ENCODE results near the gene DENND4A. TPM values are rescaled to one million over a fixed set of nuclear protein-coding genes. Genes with fewer than 3 reads are reported as not detected.

Gene DENND4A
- total RNA-seq, 1 experiment from 2014 or later = 13.2 TPM

GRCh38 chr15:65801229-65801805 lies 9.2 kb upstream of the DENND4A start:
- DNase-seq (ENCODE audit: low spot score) = no peak
- H3K36me3 ChIP-seq (ENCODE audit: insufficient read depth, low read length, poor library complexity, severe bottlenecking) = no peaks in the 10 kb centered on the region
- peaks cover 7% of the 10 kb centered on the region for H3K4me1 ChIP-seq (ENCODE audit: insufficient read depth, low read length, poor library complexity, severe bottlenecking)
- ChIA-PET CTCF (interaction anchor here (0.5 kb wide), 1 partner anchor 315 kb away, joined by 7 read pairs; no protein-coding TSS in a partner anchor), POLR2A (ENCODE audit: low non-redundant PET) (no interaction called here)
- no peak for TF ChIP-seq CTCF (conservative IDR thresholded peaks at IDR 0.05; ENCODE audit: low read depth, low read length)
- no peak for TF ChIP-seq EZH2 (IDR thresholded peaks at IDR 0.05; ENCODE audit: borderline replicate concordance, low read depth, low read length, poor library complexity, severe bottlenecking)
- no peaks in the 10 kb centered on the region for H3K9me3 ChIP-seq (ENCODE audit: low read depth, low read length, poor library complexity, severe bottlenecking)
- no peaks in the 10 kb centered on the region for H3K27me3 ChIP-seq (replicated peaks; ENCODE audit: insufficient read depth, low read depth, low read length, poor library complexity)
- BruUV-seq (replicated peaks) = no TSS peak
- H3K27ac ChIP-seq (ENCODE audit: low read depth, low read length, poor library complexity, severe bottlenecking) = no peak overlapping the region
- intact Hi-C loops (cut with micrococcal nuclease; ENCODE audit: unreplicated experiment) = no loop called here
- no peak overlapping the region for H3K4me3 ChIP-seq (ENCODE audit: low read depth, low read length, poor library complexity, severe bottlenecking)

GRCh38 chr15:65796610-65797078 lies 4.6 kb upstream of the DENND4A start:
- DNase-seq (ENCODE audit: low spot score) = peak; percentile 28
- H3K27ac ChIP-seq (ENCODE audit: low read depth, low read length, poor library complexity, severe bottlenecking) = no peak overlapping the region
- no peak overlapping the region for H3K4me3 ChIP-seq (ENCODE audit: low read depth, low read length, poor library complexity, severe bottlenecking)
- H3K9me3 ChIP-seq (ENCODE audit: low read depth, low read length, poor library complexity, severe bottlenecking) = no peaks in the 10 kb centered on the region
- intact Hi-C loops (cut with micrococcal nuclease; ENCODE audit: unreplicated experiment) = no loop called here
- no peaks in the 10 kb centered on the region for H3K27me3 ChIP-seq (replicated peaks; ENCODE audit: insufficient read depth, low read depth, low read length, poor library complexity)
- POLR2A ChIA-PET (ENCODE audit: low non-redundant PET) = no interaction called here
- no TSS peak for BruUV-seq (replicated peaks)
- CTCF ChIA-PET = no interaction called here
- TF ChIP-seq CTCF (conservative IDR thresholded peaks at IDR 0.05; ENCODE audit: low read depth, low read length) (no peak), EZH2 (IDR thresholded peaks at IDR 0.05; ENCODE audit: borderline replicate concordance, low read depth, low read length, poor library complexity, severe bottlenecking) (no peak)
- H3K36me3 ChIP-seq (ENCODE audit: insufficient read depth, low read length, poor library complexity, severe bottlenecking) = no peaks in the 10 kb centered on the region
- peaks cover 10% of the 10 kb centered on the region for H3K4me1 ChIP-seq (ENCODE audit: insufficient read depth, low read length, poor library complexity, severe bottlenecking)

GRCh38 chr15:65795663-65796216 lies 3.6 kb upstream of the DENND4A start:
- intact Hi-C loops (cut with micrococcal nuclease; ENCODE audit: unreplicated experiment) = no loop called here
- BruUV-seq (replicated peaks) = no TSS peak
- ChIA-PET CTCF (no interaction called here), POLR2A (ENCODE audit: low non-redundant PET) (no interaction called here)
- no peak overlapping the region for H3K27ac ChIP-seq (ENCODE audit: low read depth, low read length, poor library complexity, severe bottlenecking)
- H3K36me3 ChIP-seq (ENCODE audit: insufficient read depth, low read length, poor library complexity, severe bottlenecking) = no peaks in the 10 kb centered on the region
- H3K9me3 ChIP-seq (ENCODE audit: low read depth, low read length, poor library complexity, severe bottlenecking) = no peaks in the 10 kb centered on the region
- H3K27me3 ChIP-seq (replicated peaks; ENCODE audit: insufficient read depth, low read depth, low read length, poor library complexity) = no peaks in the 10 kb centered on the region
- peaks cover 10% of the 10 kb centered on the region for H3K4me1 ChIP-seq (ENCODE audit: insufficient read depth, low read length, poor library complexity, severe bottlenecking)
- no peak overlapping the region for H3K4me3 ChIP-seq (ENCODE audit: low read depth, low read length, poor library complexity, severe bottlenecking)
- DNase-seq (ENCODE audit: low spot score) = no peak
- TF ChIP-seq CTCF (conservative IDR thresholded peaks at IDR 0.05; ENCODE audit: low read depth, low read length) (no peak), EZH2 (IDR thresholded peaks at IDR 0.05; ENCODE audit: borderline replicate concordance, low read depth, low read length, poor library complexity, severe bottlenecking) (no peak)

Measured in A673 (cell line).